ENCODE measurements around the gene CDKN1C.

The CDKN1C gene

DNA sequence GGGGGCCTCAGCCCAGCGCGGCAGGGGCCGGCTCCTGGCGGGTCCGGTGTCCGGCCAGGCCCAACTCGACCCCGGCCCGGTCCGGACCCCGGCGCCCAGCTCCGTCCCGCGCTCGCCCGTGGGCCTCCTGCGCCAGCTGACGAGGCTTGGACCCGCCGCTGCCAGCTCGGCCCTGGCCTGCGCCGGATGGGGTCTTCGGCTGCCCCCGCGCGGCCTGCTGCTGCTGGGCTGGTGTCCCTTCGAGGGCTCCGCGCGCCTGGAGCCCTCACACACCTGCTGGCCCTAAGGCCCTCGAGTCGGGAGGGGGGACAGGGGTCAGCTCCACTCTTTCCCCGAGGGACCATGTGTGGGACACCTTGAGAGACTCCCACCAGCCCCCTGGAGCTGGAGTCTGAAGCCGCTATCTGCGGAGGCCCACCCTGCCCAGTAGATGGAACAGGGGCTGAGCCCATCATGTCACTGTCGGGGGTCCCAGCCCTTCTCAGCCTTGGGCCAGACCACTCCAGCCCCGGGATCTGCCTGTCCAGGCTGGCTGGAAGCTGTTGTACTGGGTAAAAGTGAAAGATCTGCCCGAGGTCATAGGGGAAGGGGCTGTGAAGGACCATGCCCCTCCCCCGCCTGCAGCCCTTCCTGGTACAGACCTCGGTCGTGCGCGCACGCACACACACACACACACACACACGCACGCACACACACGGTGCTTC lies 768 bp upstream of the CDKN1C start:
- no peak for DNase-seq (ENCODE audit: low read depth)
- H3K4me3 ChIP-seq (ENCODE audit: low read depth, low read length) = no peak overlapping the region
- TF ChIP-seq, protein P1, sequence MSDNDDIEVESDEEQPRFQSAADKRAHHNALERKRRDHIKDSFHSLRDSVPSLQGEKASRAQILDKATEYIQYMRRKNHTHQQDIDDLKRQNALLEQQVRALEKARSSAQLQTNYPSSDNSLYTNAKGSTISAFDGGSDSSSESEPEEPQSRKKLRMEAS (IDR thresholded peaks at IDR 0.05; ENCODE audit: low read depth, low read length) = no peak
- no peak for TF ChIP-seq MYC (IDR thresholded peaks at IDR 0.05; ENCODE audit: low read depth, low read length)
- TF ChIP-seq POLR2A (IDR thresholded peaks at IDR 0.05; ENCODE audit: extremely low read depth, insufficient read length) = no peak
- TF ChIP-seq, protein P2, sequence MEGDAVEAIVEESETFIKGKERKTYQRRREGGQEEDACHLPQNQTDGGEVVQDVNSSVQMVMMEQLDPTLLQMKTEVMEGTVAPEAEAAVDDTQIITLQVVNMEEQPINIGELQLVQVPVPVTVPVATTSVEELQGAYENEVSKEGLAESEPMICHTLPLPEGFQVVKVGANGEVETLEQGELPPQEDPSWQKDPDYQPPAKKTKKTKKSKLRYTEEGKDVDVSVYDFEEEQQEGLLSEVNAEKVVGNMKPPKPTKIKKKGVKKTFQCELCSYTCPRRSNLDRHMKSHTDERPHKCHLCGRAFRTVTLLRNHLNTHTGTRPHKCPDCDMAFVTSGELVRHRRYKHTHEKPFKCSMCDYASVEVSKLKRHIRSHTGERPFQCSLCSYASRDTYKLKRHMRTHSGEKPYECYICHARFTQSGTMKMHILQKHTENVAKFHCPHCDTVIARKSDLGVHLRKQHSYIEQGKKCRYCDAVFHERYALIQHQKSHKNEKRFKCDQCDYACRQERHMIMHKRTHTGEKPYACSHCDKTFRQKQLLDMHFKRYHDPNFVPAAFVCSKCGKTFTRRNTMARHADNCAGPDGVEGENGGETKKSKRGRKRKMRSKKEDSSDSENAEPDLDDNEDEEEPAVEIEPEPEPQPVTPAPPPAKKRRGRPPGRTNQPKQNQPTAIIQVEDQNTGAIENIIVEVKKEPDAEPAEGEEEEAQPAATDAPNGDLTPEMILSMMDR (IDR thresholded peaks at IDR 0.05; ENCODE audit: low read depth, low read length) = no peak

DNA sequence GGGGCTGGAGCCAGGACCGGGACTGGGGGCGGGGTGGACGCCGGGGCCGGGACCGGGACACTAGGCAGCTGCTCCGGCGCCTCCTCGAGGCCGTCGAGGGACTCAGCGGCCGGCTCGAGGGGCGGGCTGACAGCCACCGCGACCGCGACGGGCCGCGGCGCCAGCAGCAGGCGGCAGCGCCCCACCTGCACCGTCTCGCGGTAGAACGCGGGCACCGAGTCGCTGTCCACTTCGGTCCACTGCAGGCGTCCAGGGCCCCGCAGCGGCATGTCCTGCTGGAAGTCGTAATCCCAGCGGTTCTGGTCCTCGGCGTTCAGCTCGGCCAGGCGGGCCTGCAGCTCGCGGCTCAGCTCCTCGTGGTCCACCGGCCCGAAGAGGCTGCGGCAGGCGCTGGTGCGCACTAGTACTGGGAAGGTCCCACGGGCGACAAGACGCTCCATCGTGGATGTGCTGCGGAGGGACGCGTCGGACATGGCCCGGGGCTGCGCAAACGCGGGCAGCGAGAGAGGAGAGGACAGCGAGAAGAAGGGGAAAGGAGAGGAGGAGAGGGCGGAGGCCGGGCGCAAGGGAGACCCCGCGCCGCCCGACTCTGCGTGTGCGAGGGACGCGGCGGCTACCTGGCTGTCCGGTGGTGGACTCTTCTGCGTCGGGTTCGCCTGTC lies 428 bp downstream of the CDKN1C start:
- TF ChIP-seq, protein P1 (IDR thresholded peaks at IDR 0.05; ENCODE audit: low read depth, low read length) = no peak
- no peak for TF ChIP-seq POLR2A (IDR thresholded peaks at IDR 0.05; ENCODE audit: extremely low read depth, insufficient read length)
- TF ChIP-seq, protein P2 (IDR thresholded peaks at IDR 0.05; ENCODE audit: low read depth, low read length) = no peak
- no peak for TF ChIP-seq MYC (IDR thresholded peaks at IDR 0.05; ENCODE audit: low read depth, low read length)
- DNase-seq (ENCODE audit: low read depth) = peak; percentile 63
- H3K4me3 ChIP-seq (ENCODE audit: low read depth, low read length) = no peak overlapping the region

DNA sequence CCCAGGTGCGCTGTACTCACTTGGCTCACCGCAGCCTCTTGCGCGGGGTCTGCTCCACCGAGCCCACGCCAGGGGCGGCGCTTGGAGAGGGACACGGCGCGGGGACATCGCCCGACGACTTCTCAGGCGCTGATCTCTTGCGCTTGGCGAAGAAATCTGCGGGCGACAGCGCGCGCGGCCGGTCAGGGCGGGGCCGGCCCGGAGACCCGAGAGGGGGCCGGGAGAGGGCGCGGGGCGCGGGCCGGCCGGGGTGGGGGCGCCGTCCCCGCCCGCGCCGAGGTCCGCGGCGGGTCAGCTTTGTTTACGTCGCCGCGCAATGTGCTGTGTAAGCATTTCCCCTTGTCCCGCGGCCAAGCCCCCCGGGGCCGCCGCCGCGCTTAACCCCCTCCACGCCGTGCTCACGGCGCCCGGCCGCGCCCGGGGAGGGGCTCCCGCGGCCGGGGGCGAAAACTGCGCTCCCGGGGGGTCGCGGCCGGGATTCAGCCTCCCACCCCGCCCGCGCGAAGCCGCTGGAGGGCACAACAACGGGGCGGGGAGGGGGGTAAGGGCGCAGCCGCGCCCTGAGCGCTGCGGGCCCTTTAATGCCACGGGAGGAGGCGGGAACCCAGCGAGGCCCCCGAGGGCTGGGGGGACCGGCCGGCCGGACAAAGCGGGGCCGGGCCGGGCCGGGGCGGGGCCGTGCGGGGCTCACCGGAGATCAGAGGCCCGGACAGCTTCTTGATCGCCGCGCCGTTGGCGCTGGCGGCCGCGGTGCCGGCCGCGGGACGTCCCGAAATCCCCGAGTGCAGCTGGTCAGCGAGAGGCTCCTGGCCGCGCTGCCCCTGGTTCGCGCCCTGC lies 1.4 kb downstream of the CDKN1C start:
- DNase-seq (ENCODE audit: low read depth) = no peak
- TF ChIP-seq POLR2A (IDR thresholded peaks at IDR 0.05; ENCODE audit: extremely low read depth, insufficient read length) (no peak), MYC (IDR thresholded peaks at IDR 0.05; ENCODE audit: low read depth, low read length) (no peak)
- TF ChIP-seq, protein P1 (IDR thresholded peaks at IDR 0.05; ENCODE audit: low read depth, low read length) = no peak
- TF ChIP-seq, protein P2 (IDR thresholded peaks at IDR 0.05; ENCODE audit: low read depth, low read length) = no peak
- no peak overlapping the region for H3K4me3 ChIP-seq (ENCODE audit: low read depth, low read length)

DNA sequence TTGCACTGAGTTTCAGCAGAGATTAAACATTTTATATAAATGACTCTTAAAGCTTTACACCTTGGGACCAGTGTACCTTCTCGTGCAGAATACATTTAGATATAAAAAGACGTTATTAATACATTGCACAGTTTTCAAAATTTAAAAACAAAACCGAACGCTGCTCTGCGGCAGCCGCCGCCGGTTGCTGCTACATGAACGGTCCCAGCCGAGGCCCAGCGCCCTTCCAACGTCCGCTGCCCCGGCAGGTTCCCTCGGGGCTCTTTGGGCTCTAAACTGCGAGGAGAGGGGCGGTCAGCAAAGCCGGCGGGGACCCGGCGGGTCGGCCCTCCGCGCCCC lies 2.0 kb downstream of the CDKN1C start:
- no peak for DNase-seq (ENCODE audit: low read depth)
- TF ChIP-seq, protein P1 (IDR thresholded peaks at IDR 0.05; ENCODE audit: low read depth, low read length) = no peak
- no peak for TF ChIP-seq POLR2A (IDR thresholded peaks at IDR 0.05; ENCODE audit: extremely low read depth, insufficient read length)
- TF ChIP-seq, protein P2 (IDR thresholded peaks at IDR 0.05; ENCODE audit: low read depth, low read length) = no peak
- TF ChIP-seq MYC (IDR thresholded peaks at IDR 0.05; ENCODE audit: low read depth, low read length) = no peak
- H3K4me3 ChIP-seq (ENCODE audit: low read depth, low read length) = no peak overlapping the region

DNA sequence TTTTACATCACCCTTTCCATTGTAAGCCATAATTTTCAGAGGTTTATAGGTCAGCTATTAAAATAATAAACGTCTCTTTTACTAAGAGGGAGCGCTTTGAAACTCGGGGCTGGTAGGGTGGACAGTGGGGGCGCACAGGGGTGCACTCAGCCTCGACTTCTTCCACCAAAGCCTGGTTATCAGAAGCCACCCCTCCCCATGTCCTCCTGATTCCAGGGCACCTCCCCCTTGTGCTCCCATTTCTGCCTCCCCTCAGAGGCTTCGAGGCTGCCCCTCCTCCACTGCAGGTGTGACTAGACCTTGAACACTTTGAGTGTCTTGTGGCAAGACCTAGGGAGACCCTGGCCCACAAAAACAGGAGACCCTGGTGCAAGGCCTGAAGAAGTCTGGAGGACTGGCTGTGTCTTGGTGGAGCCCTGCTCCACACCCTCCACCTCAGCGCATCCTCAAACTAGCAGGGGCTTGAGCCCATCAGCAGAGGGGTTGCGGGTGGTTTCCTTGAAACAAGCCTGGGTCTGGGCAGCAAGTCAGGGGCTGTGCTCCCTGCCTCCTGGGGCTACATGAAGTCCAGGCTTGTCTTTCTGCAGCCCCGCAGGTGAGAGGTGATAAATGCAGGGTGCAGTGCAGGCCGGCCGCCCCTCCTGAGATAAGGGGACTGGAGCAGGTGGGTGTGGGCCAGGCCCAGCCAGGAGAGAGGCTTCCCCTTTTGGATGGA lies 3.0 kb downstream of the CDKN1C start:
- H3K4me3 ChIP-seq (ENCODE audit: low read depth, low read length) = no peak overlapping the region
- DNase-seq (ENCODE audit: low read depth) = no peak
- TF ChIP-seq POLR2A (IDR thresholded peaks at IDR 0.05; ENCODE audit: extremely low read depth, insufficient read length) (no peak), MYC (IDR thresholded peaks at IDR 0.05; ENCODE audit: low read depth, low read length) (no peak)
- TF ChIP-seq, protein P1 (IDR thresholded peaks at IDR 0.05; ENCODE audit: low read depth, low read length) = no peak
- TF ChIP-seq, protein P2 (IDR thresholded peaks at IDR 0.05; ENCODE audit: low read depth, low read length) = no peak
